Mucosa of descending colon (tissue), 3 donors: ENCODE measurements around the gene CRCP. TPM values are rescaled to one million over a fixed set of nuclear protein-coding genes. Genes with fewer than 3 reads are reported as not detected.
A peak's percentile ranks its signal among the peaks of the same experiment; 100 is the strongest.

Source experiments
- ATAC-seq: fragments of 200-7000 bp; cut with Tn5 transposase; one replicate; pipeline ENCODE4 v1.9.1; 2020; ENCODE audit warnings: mild to moderate bottlenecking, moderate library complexity
- DNase-seq, 3 donors: peaks; one replicate each; pipeline ENCODE4 v3.0.0-alpha.2; 2020
- H3K36me3 ChIP-seq: fragments of 200-600 bp; one replicate; pipeline ENCODE4 v1.8.0; 2021; ENCODE audit warnings: low read depth, mild to moderate bottlenecking
- H3K4me1 ChIP-seq: fragments of 200-600 bp; one replicate; pipeline ENCODE4 v1.8.0; 2021; ENCODE audit warnings: low read depth, mild to moderate bottlenecking
- H3K4me3 ChIP-seq: fragments of 200-600 bp; one replicate; pipeline ENCODE4 v1.8.0; 2021; ENCODE audit warnings: mild to moderate bottlenecking
- H3K9me3 ChIP-seq: fragments of 200-600 bp; one replicate; pipeline ENCODE4 v1.8.0; 2021; ENCODE audit warnings: mild to moderate bottlenecking
- intact Hi-C, 2 donors: fragments of 100-400 bp; cut with DNase I in 1 of 2; cut with micrococcal nuclease in 1 of 2; formaldehyde crosslinking; loops; one replicate each; pipeline versions ENCODE4 v1.11.0 to v1.11.1; 2022; cut with DNase I, micrococcal nuclease
- total RNA-seq, 3 donors: library from RNA; stranded (reverse); fragmentation: NEBNext Ultra II Directional in 2 of 3; extraction: Animal tissue kit (Norgen Biotek cat#: 25700) in 2 of 3; gene quantifications; one replicate each; pipeline versions ENCODE4 v1.2.1 to v1.2.4, GENCODE V29; 2021 to 2023
- TF ChIP-seq, protein P1 (sequence below): fragments of 200-600 bp; IDR thresholded peaks from one replicate; pipeline ENCODE4 v1.8.0; 2022; ENCODE audit warnings: antibody characterized with exemption, mild to moderate bottlenecking
- donor health status: DM: no; HTN: no; CAD: no; lungs with moderate emphysema.
- donor health status: DM: no; HTN: no; CAD: no.
- donor health status: DM: no; HTN: yes; CAD: no.

CRCP gene
- total RNA-seq, 3 donors from 2014 or later = 37.3 to 43.9 (median 43.1) TPM

DNA sequence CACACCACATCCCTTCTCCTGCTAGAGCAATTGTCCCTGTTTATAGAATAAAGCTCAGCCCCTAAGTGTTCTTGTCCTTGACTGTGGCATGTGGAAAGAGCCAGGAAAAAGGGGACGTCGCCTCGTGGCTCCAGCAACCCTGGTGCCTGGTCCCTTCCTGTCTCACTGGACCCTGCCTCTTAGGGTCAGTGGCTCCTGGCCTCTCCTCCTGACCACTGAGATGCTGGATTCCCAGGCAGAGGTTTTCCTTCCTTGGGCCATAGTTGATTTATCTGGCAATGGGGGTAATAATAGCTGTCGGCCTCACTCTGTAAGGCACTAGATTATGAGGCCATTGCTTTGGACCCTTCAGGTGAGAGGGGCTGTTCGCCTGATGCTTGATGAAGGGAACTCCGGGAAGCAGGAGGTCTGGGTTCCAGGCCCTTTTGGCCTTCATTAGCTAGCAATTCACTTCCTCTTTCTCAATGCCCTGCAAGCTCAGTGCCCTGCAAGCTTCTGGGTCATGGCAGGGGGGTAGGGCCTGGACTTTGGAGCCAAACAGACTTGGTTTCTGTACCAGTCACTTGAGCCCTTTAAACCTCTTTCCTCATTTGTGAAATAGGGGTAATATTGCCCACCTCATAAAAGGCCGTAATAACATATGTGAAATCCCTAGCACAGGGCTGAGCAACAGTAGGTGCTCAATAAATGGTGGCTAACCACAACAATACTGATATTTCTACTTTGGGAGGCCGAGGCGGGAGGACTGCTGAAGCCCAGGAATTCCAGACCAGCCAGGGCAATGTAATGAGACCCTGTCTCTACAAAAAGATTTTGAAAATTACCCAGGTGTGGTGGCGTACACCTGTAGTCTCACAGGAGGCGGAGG, 38.0 kb upstream of the CRCP start:
- no peaks in the 10 kb centered on the region for H3K36me3 ChIP-seq
- intact Hi-C loops = no loop called here
- no peaks in the 10 kb centered on the region for H3K9me3 ChIP-seq
- H3K4me1 ChIP-seq = peaks cover 21% of the 10 kb centered on the region
- peak overlapping the region; percentile 87 for H3K4me3 ChIP-seq
- TF ChIP-seq, protein P1, sequence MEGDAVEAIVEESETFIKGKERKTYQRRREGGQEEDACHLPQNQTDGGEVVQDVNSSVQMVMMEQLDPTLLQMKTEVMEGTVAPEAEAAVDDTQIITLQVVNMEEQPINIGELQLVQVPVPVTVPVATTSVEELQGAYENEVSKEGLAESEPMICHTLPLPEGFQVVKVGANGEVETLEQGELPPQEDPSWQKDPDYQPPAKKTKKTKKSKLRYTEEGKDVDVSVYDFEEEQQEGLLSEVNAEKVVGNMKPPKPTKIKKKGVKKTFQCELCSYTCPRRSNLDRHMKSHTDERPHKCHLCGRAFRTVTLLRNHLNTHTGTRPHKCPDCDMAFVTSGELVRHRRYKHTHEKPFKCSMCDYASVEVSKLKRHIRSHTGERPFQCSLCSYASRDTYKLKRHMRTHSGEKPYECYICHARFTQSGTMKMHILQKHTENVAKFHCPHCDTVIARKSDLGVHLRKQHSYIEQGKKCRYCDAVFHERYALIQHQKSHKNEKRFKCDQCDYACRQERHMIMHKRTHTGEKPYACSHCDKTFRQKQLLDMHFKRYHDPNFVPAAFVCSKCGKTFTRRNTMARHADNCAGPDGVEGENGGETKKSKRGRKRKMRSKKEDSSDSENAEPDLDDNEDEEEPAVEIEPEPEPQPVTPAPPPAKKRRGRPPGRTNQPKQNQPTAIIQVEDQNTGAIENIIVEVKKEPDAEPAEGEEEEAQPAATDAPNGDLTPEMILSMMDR = no peak
- peak; percentile 77 to 81 (median 79) for DNase-seq
- ATAC-seq = peak; percentile 68

DNA sequence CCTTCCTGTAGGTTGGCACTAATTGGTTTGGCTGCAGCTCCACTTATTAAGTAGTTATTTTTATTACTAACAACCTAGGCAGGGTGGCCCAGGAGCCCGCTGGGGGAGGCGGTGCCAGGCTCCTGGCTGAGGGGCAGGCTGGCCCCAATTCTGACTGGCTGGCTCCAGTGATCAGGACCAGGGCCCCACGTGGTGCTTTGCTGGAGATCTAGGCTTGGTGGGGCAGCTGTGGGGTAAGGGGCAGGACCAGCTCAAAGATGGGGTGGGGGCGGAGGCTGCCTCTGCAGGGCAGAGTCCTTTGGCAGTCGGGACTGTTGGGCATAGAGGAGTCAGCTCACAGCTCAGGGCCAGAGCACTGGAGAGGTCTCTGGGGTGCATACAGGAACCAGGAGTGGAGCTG, 36.6 kb upstream of the CRCP start:
- DNase-seq = peak in 1 of 3 donors; percentile 46
- TF ChIP-seq, protein P1 = no peak
- no peak for ATAC-seq
- intact Hi-C loops = no loop called here
- H3K9me3 ChIP-seq = no peaks in the 10 kb centered on the region
- H3K36me3 ChIP-seq = no peaks in the 10 kb centered on the region
- H3K4me1 ChIP-seq = peaks cover 21% of the 10 kb centered on the region
- no peak overlapping the region for H3K4me3 ChIP-seq

DNA sequence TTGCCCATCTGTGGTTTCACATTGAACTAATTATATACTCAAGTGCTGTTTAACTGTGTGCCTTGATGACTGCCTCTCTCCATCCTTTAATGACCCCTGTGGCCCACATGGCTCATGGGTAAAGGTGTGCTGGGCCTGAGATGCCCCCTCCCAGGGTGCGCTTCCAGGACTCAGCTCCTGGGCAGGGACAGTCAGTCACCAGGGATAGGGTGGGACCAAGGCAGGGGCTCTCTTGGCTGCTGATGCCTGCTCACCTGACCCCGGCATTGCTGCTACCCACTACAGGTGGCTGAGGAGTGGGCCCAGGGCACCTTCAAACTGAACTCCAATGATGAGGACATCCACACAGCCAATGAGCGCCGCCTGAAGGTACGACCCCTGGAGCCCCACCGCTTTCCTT, 32.6 kb upstream of the CRCP start:
- H3K4me3 ChIP-seq = no peak overlapping the region
- H3K36me3 ChIP-seq = no peaks in the 10 kb centered on the region
- DNase-seq (peak in 2 of 3 donors; percentile 11 to 15), ATAC-seq (no peak)
- H3K4me1 ChIP-seq = peaks cover 9% of the 10 kb centered on the region
- H3K9me3 ChIP-seq = no peaks in the 10 kb centered on the region
- intact Hi-C loops = no loop called here
- TF ChIP-seq, protein P1 = no peak

DNA sequence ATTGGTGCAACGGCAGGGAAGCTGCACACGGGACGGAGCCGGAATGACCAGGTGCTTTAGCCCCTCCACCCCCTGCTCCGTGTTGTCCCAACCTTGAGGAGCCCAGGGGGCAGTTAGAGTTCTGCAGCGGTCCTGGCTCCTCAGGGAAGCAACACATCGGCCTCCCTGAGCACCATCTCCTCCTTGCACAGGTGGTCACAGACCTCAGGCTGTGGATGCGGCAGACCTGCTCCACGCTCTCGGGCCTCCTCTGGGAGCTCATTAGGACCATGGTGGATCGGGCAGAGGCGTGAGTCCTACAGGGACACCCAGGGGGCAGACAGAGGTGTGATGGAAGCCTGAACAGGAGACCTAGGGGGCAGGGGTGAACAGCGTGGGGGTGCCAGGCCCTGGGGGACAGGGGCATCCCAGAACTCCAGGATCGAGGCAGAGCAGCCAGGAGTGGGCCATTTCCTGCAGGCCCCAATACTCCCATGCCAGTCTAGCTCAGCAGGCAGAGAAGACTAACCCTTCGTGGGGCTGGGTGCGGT, 31.7 kb upstream of the CRCP start:
- intact Hi-C loops = no loop called here
- peaks cover under 1% of the 10 kb centered on the region for H3K4me1 ChIP-seq
- DNase-seq (peak in 2 of 3 donors; percentile 16 to 36), ATAC-seq (no peak)
- H3K36me3 ChIP-seq = no peaks in the 10 kb centered on the region
- H3K9me3 ChIP-seq = no peaks in the 10 kb centered on the region
- TF ChIP-seq, protein P1 = no peak
- no peak overlapping the region for H3K4me3 ChIP-seq

DNA sequence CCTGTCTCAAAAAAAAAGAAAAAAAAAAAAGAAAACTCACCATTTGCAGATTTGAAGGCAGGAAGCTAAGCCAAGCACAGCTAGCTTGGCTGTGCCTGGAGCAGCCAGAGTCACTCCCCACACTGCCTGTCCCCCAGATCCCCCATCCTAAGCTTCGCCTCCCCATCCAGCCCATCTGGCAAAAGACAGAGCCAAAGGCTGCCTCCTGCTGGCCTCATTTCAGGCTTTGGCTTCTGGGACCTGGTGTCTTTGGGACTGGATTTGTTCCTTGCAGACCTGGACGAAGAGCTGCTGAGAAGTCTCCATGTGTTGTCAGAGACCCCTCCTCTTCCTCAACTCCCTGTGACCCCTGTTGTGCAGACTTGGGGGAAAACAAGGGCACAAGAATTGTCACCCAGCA, 31.0 kb upstream of the CRCP start:
- DNase-seq (peak in 1 of 3 donors; percentile 15), ATAC-seq (no peak)
- H3K9me3 ChIP-seq = no peaks in the 10 kb centered on the region
- intact Hi-C loops = no loop called here
- no peaks in the 10 kb centered on the region for H3K36me3 ChIP-seq
- no peaks in the 10 kb centered on the region for H3K4me1 ChIP-seq
- TF ChIP-seq, protein P1 = no peak
- H3K4me3 ChIP-seq = no peak overlapping the region
